GM23338 (cell line): ENCODE results near the gene DAZAP1.

Experiments used
- EZH2 ChIP-seq: fragments of 200-600 bp; sonication (generic); IDR thresholded peaks from one replicate; pipeline ENCODE4 v1.8.0; 2017; ENCODE audit warnings: antibody characterized with exemption, mild to moderate bottlenecking, low read depth; ENCODE audit not compliant: unreplicated experiment
- POLR2AphosphoS5 ChIP-seq: IDR thresholded peaks from 2 replicates; pipeline ENCODE4 v1.6.1; 2016; ENCODE audit warnings: antibody characterized with exemption, low read depth
- STAT1 ChIP-seq: IDR thresholded peaks from one replicate; pipeline ENCODE4 v1.6.1; 2016; ENCODE audit warnings: antibody characterized with exemption; ENCODE audit not compliant: unreplicated experiment
- ZNF462 ChIP-seq: fragments of 250-450 bp; sonication (Bioruptor Pico); IDR thresholded peaks from 2 replicates; pipeline ENCODE4 v1.5.0; 2020; ENCODE audit warnings: mild to moderate bottlenecking, moderate library complexity
- TF ChIP-seq, protein P1 (sequence below), 2 experiments: fragments of 200-600 bp in 1 of 2; sonication (generic) in 1 of 2; conservative IDR thresholded peaks; 2 replicates each; pipeline versions ENCODE4 v1.5.1 to v1.6.1; 2016 to 2017; ENCODE audit warnings: antibody characterized with exemption in 2 of 2, low read depth in 2 of 2, mild to moderate bottlenecking in 2 of 2, moderate library complexity in 1 of 2

DNA sequence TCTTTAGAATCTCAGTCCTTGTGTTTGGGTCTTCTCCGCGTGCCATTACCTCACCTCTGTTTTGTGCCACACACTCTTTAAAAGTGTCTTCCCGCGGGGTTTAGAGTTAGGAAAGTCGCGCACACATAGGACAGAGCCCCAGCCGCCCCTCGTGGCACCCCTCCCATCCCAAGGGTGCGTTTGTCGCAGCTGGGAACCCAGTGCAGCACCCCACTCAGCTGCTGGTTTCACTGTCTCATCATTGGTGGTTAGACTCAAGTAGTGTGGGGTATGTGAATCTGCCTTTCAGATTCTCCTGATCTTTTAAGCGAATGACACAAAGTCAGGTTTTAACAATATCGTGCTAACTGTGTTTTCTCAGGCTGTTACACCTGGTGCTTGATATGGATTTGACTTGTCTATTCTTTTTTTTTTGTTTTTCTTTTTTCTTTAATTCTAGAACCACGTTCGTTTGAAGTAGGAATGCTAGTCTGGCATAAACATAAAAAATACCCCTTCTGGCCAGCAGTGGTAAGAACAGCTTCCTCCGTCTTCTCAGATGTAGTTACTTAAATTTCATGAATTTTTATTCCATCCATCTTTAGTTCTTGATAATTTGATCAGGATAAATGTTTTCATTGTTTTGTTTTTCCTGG is 43.2 kb upstream of the DAZAP1 start:
- TF ChIP-seq, protein P1, sequence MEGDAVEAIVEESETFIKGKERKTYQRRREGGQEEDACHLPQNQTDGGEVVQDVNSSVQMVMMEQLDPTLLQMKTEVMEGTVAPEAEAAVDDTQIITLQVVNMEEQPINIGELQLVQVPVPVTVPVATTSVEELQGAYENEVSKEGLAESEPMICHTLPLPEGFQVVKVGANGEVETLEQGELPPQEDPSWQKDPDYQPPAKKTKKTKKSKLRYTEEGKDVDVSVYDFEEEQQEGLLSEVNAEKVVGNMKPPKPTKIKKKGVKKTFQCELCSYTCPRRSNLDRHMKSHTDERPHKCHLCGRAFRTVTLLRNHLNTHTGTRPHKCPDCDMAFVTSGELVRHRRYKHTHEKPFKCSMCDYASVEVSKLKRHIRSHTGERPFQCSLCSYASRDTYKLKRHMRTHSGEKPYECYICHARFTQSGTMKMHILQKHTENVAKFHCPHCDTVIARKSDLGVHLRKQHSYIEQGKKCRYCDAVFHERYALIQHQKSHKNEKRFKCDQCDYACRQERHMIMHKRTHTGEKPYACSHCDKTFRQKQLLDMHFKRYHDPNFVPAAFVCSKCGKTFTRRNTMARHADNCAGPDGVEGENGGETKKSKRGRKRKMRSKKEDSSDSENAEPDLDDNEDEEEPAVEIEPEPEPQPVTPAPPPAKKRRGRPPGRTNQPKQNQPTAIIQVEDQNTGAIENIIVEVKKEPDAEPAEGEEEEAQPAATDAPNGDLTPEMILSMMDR (conservative IDR thresholded peaks at IDR 0.05; ENCODE audit: low read depth in 2 of 2): peak in 1 of 2 experiments; percentile 38; a peak in 2 of 4 replicates
- TF ChIP-seq POLR2AphosphoS5 (no peak), ZNF462 (CRISPR knock-in tag) (no peak), STAT1 (no peak), EZH2 (no peak)
